Measurements from ENCODE around the gene SLC7A1. TPM values are rescaled to one million over a fixed set of nuclear protein-coding genes. Genes with fewer than 3 reads are reported as not detected.

The SLC7A1 gene
- total and polyA plus RNA-seq, 2 of the 8 experiments (the other 6 are each of a cell fraction or from before 2014, with no cell fraction given): 26.8 to 114 TPM

GRCh38 chr13:29540799-29541198 is 54.7 kb downstream of the SLC7A1 start (continued):
- no peak for TF ChIP-seq CHD2 (IDR thresholded peaks at IDR 0.05; ENCODE audit: low read length)

Data from H1 (cell line).